Neural cell (in vitro differentiated cells): ENCODE data around the gene CDH4. TPM values are rescaled to one million over a fixed set of nuclear protein-coding genes. Genes with fewer than 3 reads are reported as not detected.

Experiments
- H2AFZ ChIP-seq: fragments of 200-600, 300-800 bp; sonication (generic), shearing (Covaris generic); 2 replicates; pipeline ENCODE4 v1.6.0; 2014; ENCODE audit warnings: low read depth, mild to moderate bottlenecking, antibody characterized with exemption, low read length, moderate library complexity
- H3F3A ChIP-seq: fragments of 200-600 bp; shearing (Covaris generic); 2 replicates; pipeline ENCODE4 v1.6.1; 2016; ENCODE audit warnings: mild to moderate bottlenecking, moderate library complexity, mixed read lengths, antibody characterized with exemption, low read length; ENCODE audit not compliant: insufficient read depth, poor library complexity, severe bottlenecking
- H3K27ac ChIP-seq: fragments of 200-600, 300-800 bp; sonication (generic), shearing (Covaris generic); 2 replicates; pipeline ENCODE4 v1.5.1; 2014; ENCODE audit warnings: mild to moderate bottlenecking, low read length, moderate library complexity
- H3K27me3 ChIP-seq: fragments of 300-800, 200-600 bp; sonication (generic), shearing (Covaris generic); 2 replicates; pipeline ENCODE4 v1.6.0; 2014; ENCODE audit warnings: mild to moderate bottlenecking, low read depth, low read length, moderate library complexity; ENCODE audit not compliant: insufficient read depth
- H3K36me3 ChIP-seq: fragments of 300-800, 200-600 bp; sonication (generic), shearing (Covaris generic); 2 replicates; pipeline ENCODE4 v1.5.1; 2014; ENCODE audit warnings: mild to moderate bottlenecking, antibody characterized with exemption, low read length, moderate library complexity; ENCODE audit not compliant: insufficient read depth
- H3K4me2 ChIP-seq: fragments of 300-800, 200-600 bp; sonication (generic), shearing (Covaris generic); 2 replicates; pipeline ENCODE4 v1.6.0; 2014; ENCODE audit warnings: mild to moderate bottlenecking, low read length
- H3K4me3 ChIP-seq: fragments of 300-800, 200-600 bp; sonication (generic), shearing (Covaris generic); 2 replicates; pipeline ENCODE4 v1.5.1; 2014; ENCODE audit warnings: mild to moderate bottlenecking, low read length, moderate library complexity
- H3K79me2 ChIP-seq: fragments of 200-600 bp; shearing (Covaris generic); replicated peaks from 2 replicates; pipeline ENCODE4 v1.6.0; 2014; ENCODE audit warnings: mild to moderate bottlenecking, low read length, moderate library complexity; ENCODE audit not compliant: insufficient read depth
- H3K9ac ChIP-seq: fragments of 300-800, 200-600 bp; sonication (generic), shearing (Covaris generic); 2 replicates; pipeline ENCODE4 v1.6.1; 2016; ENCODE audit warnings: mild to moderate bottlenecking, low read length, mixed read lengths
- H3K9me2 ChIP-seq: fragments of 200-600 bp; shearing (Covaris generic); 2 replicates; pipeline ENCODE4 v1.6.1; 2016; ENCODE audit warnings: mild to moderate bottlenecking, low read length, mixed read lengths; ENCODE audit not compliant: insufficient read depth
- H3K9me3 ChIP-seq: fragments of 200-600, 300-800 bp; sonication (generic), shearing (Covaris generic); 2 replicates; pipeline ENCODE4 v1.6.1; 2016; ENCODE audit warnings: mild to moderate bottlenecking, mixed run types, low read length, moderate library complexity, mixed read lengths
- H4K20me1 ChIP-seq: fragments of 200-600 bp; shearing (Covaris generic); 2 replicates; pipeline ENCODE4 v1.6.1; 2016; ENCODE audit warnings: mild to moderate bottlenecking, mixed run types; ENCODE audit not compliant: insufficient read depth
- CTCF ChIP-seq: fragments of 450-650 bp; IDR thresholded peaks from 2 replicates; pipeline ENCODE4 v1.5.1; 2014; ENCODE audit warnings: antibody characterized with exemption, mild to moderate bottlenecking, moderate library complexity; ENCODE audit not compliant: poor library complexity, severe bottlenecking
- EP300 ChIP-seq: fragments of 450-650 bp; conservative IDR thresholded peaks from 2 replicates; pipeline ENCODE4 v1.6.1; 2014; ENCODE audit warnings: antibody characterized with exemption, mild to moderate bottlenecking, moderate library complexity; ENCODE audit not compliant: poor library complexity, severe bottlenecking
- EZH2 ChIP-seq: fragments of 200-600, 300-800 bp; shearing (Covaris generic), sonication (generic); IDR thresholded peaks from 2 replicates; pipeline ENCODE4 v1.6.1; 2014; ENCODE audit warnings: antibody characterized with exemption, low read length, borderline replicate concordance, mild to moderate bottlenecking; ENCODE audit not compliant: insufficient read depth, poor library complexity, severe bottlenecking
- MXI1 ChIP-seq: fragments of 450-650 bp; conservative IDR thresholded peaks from 2 replicates; pipeline ENCODE4 v1.6.1; 2014; ENCODE audit warnings: antibody characterized with exemption, mild to moderate bottlenecking; ENCODE audit not compliant: poor library complexity, severe bottlenecking
- POLR2AphosphoS5 ChIP-seq: IDR thresholded peaks from 2 replicates; pipeline ENCODE4 v1.6.1; 2012
- RAD21 ChIP-seq: fragments of 450-650 bp; conservative IDR thresholded peaks from 2 replicates; pipeline ENCODE4 v1.6.1; 2014; ENCODE audit warnings: antibody characterized with exemption, mild to moderate bottlenecking, moderate library complexity
- REST ChIP-seq: IDR thresholded peaks from 2 replicates; pipeline ENCODE4 v1.6.1; 2012; ENCODE audit warnings: borderline replicate concordance
- SMC3 ChIP-seq: fragments of 450-650 bp; conservative IDR thresholded peaks from 2 replicates; pipeline ENCODE4 v1.6.1; 2014; ENCODE audit warnings: antibody characterized with exemption, mild to moderate bottlenecking, moderate library complexity; ENCODE audit not compliant: poor library complexity
- TAF1 ChIP-seq: IDR thresholded peaks from 2 replicates; pipeline ENCODE4 v1.6.1; 2012; ENCODE audit warnings: low read depth
- polyA plus RNA-seq: library from polyadenylated mRNA; depleted of rRNA; stranded (reverse); fragments of >200 nt; gene quantifications from 2 replicates; pipeline ENCODE4 v1.2.3, GENCODE V29; 2014

The CDH4 gene
- polyA plus RNA-seq, 1 donor from 2014 or later, result 24.6 TPM

- Histone ChIP-seq H3K4me3 (peak overlapping the region; percentile 47), H3K27me3 (no peaks in the 10 kb centered on the region), H3F3A (no peaks in the 10 kb centered on the region), H3K9me3 (no peaks in the 10 kb centered on the region), H3K4me2 (no peak overlapping the region), H2AFZ (no peak overlapping the region), H3K36me3 (no peaks in the 10 kb centered on the region), H3K9ac (peak overlapping the region; percentile 61), H3K9me2 (no peaks in the 10 kb centered on the region), H3K79me2 (no peaks in the 10 kb centered on the region), H3K27ac (peak overlapping the region; percentile 83), H4K20me1 (no peaks in the 10 kb centered on the region)
- TF ChIP-seq SMC3 (no peak), POLR2AphosphoS5 (no peak), RAD21 (no peak), EP300 (no peak), REST (no peak), CTCF (no peak), MXI1 (no peak), EZH2 (no peak), TAF1 (no peak)
Measured at GRCh38 chr20:61733216-61733615, 481.2 kb downstream of the CDH4 start.

- Histone ChIP-seq H3K9me2 (no peaks in the 10 kb centered on the region), H3K4me3 (peak overlapping the region; percentile 47), H3K9me3 (no peaks in the 10 kb centered on the region), H3F3A (no peaks in the 10 kb centered on the region), H3K27ac (peak overlapping the region; percentile 83), H4K20me1 (no peaks in the 10 kb centered on the region), H3K27me3 (no peaks in the 10 kb centered on the region), H3K9ac (peak overlapping the region; percentile 61), H3K79me2 (no peaks in the 10 kb centered on the region), H3K4me2 (peak overlapping the region; percentile 30), H2AFZ (no peak overlapping the region), H3K36me3 (no peaks in the 10 kb centered on the region)
- peak; percentile 48 for TF ChIP-seq EP300
- no peak for TF ChIP-seq POLR2AphosphoS5
- TF ChIP-seq RAD21, result peak; percentile 33
- peak; percentile 35 for TF ChIP-seq SMC3
Measured at GRCh38 chr20:61733891-61734732, 482.1 kb downstream of the CDH4 start.
